ENCODE results near the gene ZSCAN5B. TPM values are rescaled to one million over a fixed set of nuclear protein-coding genes. Genes with fewer than 3 reads are reported as not detected.
A peak's percentile ranks its signal among the peaks of the same experiment; 100 is the strongest.

Gene ZSCAN5B
- total and polyA plus RNA-seq, 2 of the 13 experiments (the other 11 are each of a cell fraction or from before 2014, with no cell fraction given), result not detected

DNA sequence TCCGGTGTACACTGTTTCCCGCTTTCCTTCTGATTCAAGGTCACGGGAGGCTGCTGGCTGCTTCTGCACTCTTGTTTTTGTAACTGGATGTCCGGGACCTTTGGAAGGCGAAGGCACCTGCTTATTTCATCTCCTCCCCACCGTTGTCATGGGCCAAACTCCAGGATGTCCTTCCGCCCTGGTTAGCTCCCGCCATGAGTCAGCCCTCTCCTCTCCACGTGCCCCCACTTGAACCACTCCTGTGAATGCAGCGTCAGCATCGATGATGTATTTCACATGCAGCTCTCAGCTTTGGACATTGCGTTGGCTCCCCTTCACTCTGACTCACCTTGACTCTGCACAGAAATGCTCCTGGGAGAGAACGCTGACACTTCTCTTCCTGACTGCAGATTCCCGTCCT, 27.3 kb downstream of the ZSCAN5B start (continued):
- TF ChIP-seq, protein P1, sequence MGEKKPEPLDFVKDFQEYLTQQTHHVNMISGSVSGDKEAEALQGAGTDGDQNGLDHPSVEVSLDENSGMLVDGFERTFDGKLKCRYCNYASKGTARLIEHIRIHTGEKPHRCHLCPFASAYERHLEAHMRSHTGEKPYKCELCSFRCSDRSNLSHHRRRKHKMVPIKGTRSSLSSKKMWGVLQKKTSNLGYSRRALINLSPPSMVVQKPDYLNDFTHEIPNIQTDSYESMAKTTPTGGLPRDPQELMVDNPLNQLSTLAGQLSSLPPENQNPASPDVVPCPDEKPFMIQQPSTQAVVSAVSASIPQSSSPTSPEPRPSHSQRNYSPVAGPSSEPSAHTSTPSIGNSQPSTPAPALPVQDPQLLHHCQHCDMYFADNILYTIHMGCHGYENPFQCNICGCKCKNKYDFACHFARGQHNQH (CRISPR knock-in tag; IDR thresholded peaks at IDR 0.05), result peak; percentile 85
- TF ChIP-seq DNMT3B (CRISPR knock-in tag; conservative IDR thresholded peaks at IDR 0.05) (peak; percentile 83; the same call in 1 of the 2 replicates), FOXO1 (CRISPR knock-in tag; IDR thresholded peaks at IDR 0.05) (peak; percentile 58; the same call in 1 of the 2 replicates), ZBTB38 (CRISPR knock-in tag; IDR thresholded peaks at IDR 0.05) (0 out of 2 replicates have a peak, but pooled peaks have one; percentile 47), EEA1 (CRISPR knock-in tag; IDR thresholded peaks at IDR 0.05; ENCODE audit: borderline replicate concordance) (no peak), ZNF441 (CRISPR knock-in tag; IDR thresholded peaks at IDR 0.05; ENCODE audit: borderline replicate concordance) (peak; percentile 79; the same call in 1 of the 2 replicates), ARID2 (CRISPR knock-in tag; IDR thresholded peaks at IDR 0.05; ENCODE audit: borderline replicate concordance) (no peak), RFX5 (IDR thresholded peaks at IDR 0.05; ENCODE audit: low read depth, low read length) (peak; percentile 67; the same call in 1 of the 2 replicates), ZNF33A (CRISPR knock-in tag; IDR thresholded peaks at IDR 0.05; ENCODE audit: borderline replicate concordance) (no peak), KAT2B (IDR thresholded peaks at IDR 0.05; ENCODE audit: borderline replicate concordance, low read depth, low read length) (no peak), ZNF546 (CRISPR knock-in tag; conservative IDR thresholded peaks at IDR 0.05) (no peak), RAD51 (IDR thresholded peaks at IDR 0.05; ENCODE audit: borderline replicate concordance) (no peak; the same call in 1 of the 2 replicates), ARHGAP35 (CRISPR knock-in tag; IDR thresholded peaks at IDR 0.05; ENCODE audit: borderline replicate concordance) (no peak), SMYD3 (CRISPR knock-in tag; IDR thresholded peaks at IDR 0.05) (no peak), SCMH1 (CRISPR knock-in tag; IDR thresholded peaks at IDR 0.05; ENCODE audit: borderline replicate concordance) (no peak), ZNF598 (CRISPR knock-in tag; IDR thresholded peaks at IDR 0.05; ENCODE audit: borderline replicate concordance) (no peak), GABPA (IDR thresholded peaks at IDR 0.05; ENCODE audit: low read depth, low read length) (no peak), GABPA (CRISPR knock-in tag; IDR thresholded peaks at IDR 0.05; ENCODE audit: low read depth) (peak; percentile 69), ZNF878 (CRISPR knock-in tag; IDR thresholded peaks at IDR 0.05) (peak; percentile 56; the same call in 1 of the 2 replicates), JUND (CRISPR knock-in tag; IDR thresholded peaks at IDR 0.05) (peak; percentile 84), ZBTB20 (CRISPR knock-in tag; IDR thresholded peaks at IDR 0.05; ENCODE audit: borderline replicate concordance, low read depth) (peak; percentile 86; the same call in 1 of the 2 replicates)
- TF ChIP-seq, protein P2, sequence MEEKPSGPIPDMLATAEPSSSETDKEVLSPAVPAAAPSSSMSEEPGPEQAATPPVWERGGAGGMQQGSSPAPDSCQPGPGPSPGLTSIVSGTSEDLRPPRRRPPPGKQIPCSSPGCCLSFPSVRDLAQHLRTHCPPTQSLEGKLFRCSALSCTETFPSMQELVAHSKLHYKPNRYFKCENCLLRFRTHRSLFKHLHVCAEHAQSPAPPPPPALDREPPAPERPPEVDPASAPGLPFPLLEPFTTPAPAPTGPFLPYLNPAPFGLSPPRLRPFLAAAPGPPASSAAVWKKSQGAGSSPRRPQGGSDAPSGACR (CRISPR knock-in tag; IDR thresholded peaks at IDR 0.05), result no peak
- TF ChIP-seq, protein P3, sequence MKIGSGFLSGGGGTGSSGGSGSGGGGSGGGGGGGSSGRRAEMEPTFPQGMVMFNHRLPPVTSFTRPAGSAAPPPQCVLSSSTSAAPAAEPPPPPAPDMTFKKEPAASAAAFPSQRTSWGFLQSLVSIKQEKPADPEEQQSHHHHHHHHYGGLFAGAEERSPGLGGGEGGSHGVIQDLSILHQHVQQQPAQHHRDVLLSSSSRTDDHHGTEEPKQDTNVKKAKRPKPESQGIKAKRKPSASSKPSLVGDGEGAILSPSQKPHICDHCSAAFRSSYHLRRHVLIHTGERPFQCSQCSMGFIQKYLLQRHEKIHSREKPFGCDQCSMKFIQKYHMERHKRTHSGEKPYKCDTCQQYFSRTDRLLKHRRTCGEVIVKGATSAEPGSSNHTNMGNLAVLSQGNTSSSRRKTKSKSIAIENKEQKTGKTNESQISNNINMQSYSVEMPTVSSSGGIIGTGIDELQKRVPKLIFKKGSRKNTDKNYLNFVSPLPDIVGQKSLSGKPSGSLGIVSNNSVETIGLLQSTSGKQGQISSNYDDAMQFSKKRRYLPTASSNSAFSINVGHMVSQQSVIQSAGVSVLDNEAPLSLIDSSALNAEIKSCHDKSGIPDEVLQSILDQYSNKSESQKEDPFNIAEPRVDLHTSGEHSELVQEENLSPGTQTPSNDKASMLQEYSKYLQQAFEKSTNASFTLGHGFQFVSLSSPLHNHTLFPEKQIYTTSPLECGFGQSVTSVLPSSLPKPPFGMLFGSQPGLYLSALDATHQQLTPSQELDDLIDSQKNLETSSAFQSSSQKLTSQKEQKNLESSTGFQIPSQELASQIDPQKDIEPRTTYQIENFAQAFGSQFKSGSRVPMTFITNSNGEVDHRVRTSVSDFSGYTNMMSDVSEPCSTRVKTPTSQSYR (CRISPR knock-in tag; IDR thresholded peaks at IDR 0.05; ENCODE audit: borderline replicate concordance), result peak; percentile 38; the same call in 1 of the 2 replicates
- TF ChIP-seq, protein P4, sequence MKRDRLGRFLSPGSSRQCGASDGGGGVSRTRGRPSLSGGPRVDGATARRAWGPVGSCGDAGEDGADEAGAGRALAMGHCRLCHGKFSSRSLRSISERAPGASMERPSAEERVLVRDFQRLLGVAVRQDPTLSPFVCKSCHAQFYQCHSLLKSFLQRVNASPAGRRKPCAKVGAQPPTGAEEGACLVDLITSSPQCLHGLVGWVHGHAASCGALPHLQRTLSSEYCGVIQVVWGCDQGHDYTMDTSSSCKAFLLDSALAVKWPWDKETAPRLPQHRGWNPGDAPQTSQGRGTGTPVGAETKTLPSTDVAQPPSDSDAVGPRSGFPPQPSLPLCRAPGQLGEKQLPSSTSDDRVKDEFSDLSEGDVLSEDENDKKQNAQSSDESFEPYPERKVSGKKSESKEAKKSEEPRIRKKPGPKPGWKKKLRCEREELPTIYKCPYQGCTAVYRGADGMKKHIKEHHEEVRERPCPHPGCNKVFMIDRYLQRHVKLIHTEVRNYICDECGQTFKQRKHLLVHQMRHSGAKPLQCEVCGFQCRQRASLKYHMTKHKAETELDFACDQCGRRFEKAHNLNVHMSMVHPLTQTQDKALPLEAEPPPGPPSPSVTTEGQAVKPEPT (CRISPR knock-in tag; IDR thresholded peaks at IDR 0.05; ENCODE audit: low read depth), result 0 out of 2 replicates have a peak, but pooled peaks have one; percentile 54
